T-cell (primary cell): Measurements from ENCODE around the gene CELF4. TPM values are rescaled to one million over a fixed set of nuclear protein-coding genes. Genes with fewer than 3 reads are reported as not detected.

ENCODE experiments used
- ATAC-seq, 4 experiments: fragments of 200-7000 bp in 3 of 4; fragments of 150-1000 bp in 1 of 4; cut with Tn5 transposase; replicated peaks in 1 of 4; 1 replicate in 3 of 4; 2 replicates in 1 of 4; pipeline ENCODE4 v1.10.0; 2021; ENCODE audit warnings: moderate library complexity in 3 of 4, mild to moderate bottlenecking in 2 of 4, moderate number of reproducible peaks in 1 of 4
- CTCF ChIA-PET, 2 donors: fragments of 300-600 bp; sonication (Branson Sonifier 250); formaldehyde crosslinking; loops; one replicate each; lab custom pipeline; 2022; ENCODE audit warnings: antibody characterized with exemption in 2 of 2; lab: Charles Lee
- POLR2A ChIA-PET, 2 donors: fragments of 300-600 bp; sonication (Branson Sonifier 250); formaldehyde crosslinking; loops; one replicate each; lab custom pipeline; 2022; ENCODE audit warnings: antibody characterized with exemption in 2 of 2; lab: Charles Lee
- DNase-seq, 35 experiments: peaks; one replicate each; pipeline versions ENCODE4 v3.0.0 to v3.0.0-alpha.2; 2013 to 2023
- H3K27ac ChIP-seq: one replicate; pipeline ENCODE4 v1.5.1; 2013; ENCODE audit warnings: low read length
- H3K27me3 ChIP-seq, 2 experiments: replicated peaks in 1 of 2; 1 replicate in 1 of 2; 2 replicates in 1 of 2; pipeline versions ENCODE4 v1.6.1 to v1.7.0; 2013; ENCODE audit warnings: low read length in 1 of 2, mixed read lengths in 1 of 2; ENCODE audit not compliant: control insufficient read depth in 2 of 2, insufficient read depth in 2 of 2; ENCODE audit errors: extremely low read depth in 1 of 2
- H3K36me3 ChIP-seq, 2 donors: 1 replicate in 1 of 2; 2 replicates in 1 of 2; pipeline versions ENCODE4 v1.6.1 to v1.7.0; 2013; ENCODE audit warnings: low read length in 1 of 2; ENCODE audit not compliant: control insufficient read depth in 2 of 2, insufficient read depth in 1 of 2; ENCODE audit errors: extremely low read depth in 1 of 2
- H3K4me1 ChIP-seq, 2 experiments: 1 replicate in 1 of 2; 2 replicates in 1 of 2; pipeline versions ENCODE4 v1.6.1 to v1.7.0; 2013; ENCODE audit warnings: low read length in 2 of 2, mixed read lengths in 1 of 2; ENCODE audit not compliant: insufficient read depth in 2 of 2, control insufficient read depth in 1 of 2; ENCODE audit errors: extremely low read depth in 1 of 2
- H3K4me3 ChIP-seq, 2 donors: 1 replicate in 1 of 2; 2 replicates in 1 of 2; pipeline versions ENCODE4 v1.5.1 to v1.7.0; 2013; ENCODE audit warnings: mild to moderate bottlenecking in 2 of 2, low read length in 1 of 2, moderate library complexity in 1 of 2; ENCODE audit not compliant: control insufficient read depth in 1 of 2; ENCODE audit errors: extremely low read depth in 1 of 2
- H3K9me3 ChIP-seq: 2 replicates; pipeline ENCODE4 v1.7.0; 2013
- H3K27ac Mint-ChIP-seq, 2 donors: one replicate each; pipeline ENCODE4 v1.8.0; 2020 to 2021; ENCODE audit warnings: mild to moderate bottlenecking in 2 of 2, mixed read lengths in 2 of 2
- H3K27me3 Mint-ChIP-seq, 2 donors: one replicate each; pipeline ENCODE4 v1.8.0; 2021 to 2022; ENCODE audit warnings: mixed read lengths in 2 of 2
- H3K36me3 Mint-ChIP-seq: one replicate; pipeline ENCODE4 v1.8.0; 2021; ENCODE audit warnings: mixed read lengths
- H3K4me1 Mint-ChIP-seq, 3 donors: one replicate each; pipeline ENCODE4 v1.8.0; 2020 to 2022; ENCODE audit warnings: mixed read lengths in 3 of 3, mild to moderate bottlenecking in 1 of 3
- H3K4me3 Mint-ChIP-seq, 3 donors: one replicate each; pipeline ENCODE4 v1.8.0; 2020 to 2022; ENCODE audit warnings: mild to moderate bottlenecking in 3 of 3, mixed read lengths in 3 of 3, moderate library complexity in 3 of 3
- H3K9me3 Mint-ChIP-seq, 3 donors: one replicate each; pipeline ENCODE4 v1.8.0; 2020 to 2022; ENCODE audit warnings: mixed read lengths in 3 of 3
- WGBS: methylation state at CpG from one replicate; pipeline ENCODE4 v1.1.5; 2013; ENCODE audit warnings: missing lambda C conversion rate; ENCODE audit not compliant: insufficient coverage; 5-methylcytosine and 5-hydroxymethylcytosine counted together
- total RNA-seq, 35 experiments: library from RNA in 6 of 35; stranded (reverse) in 6 of 35; fragments of 120-200 nt in 1 of 35; gene quantifications; one replicate each; pipeline versions ENCODE4 v1.2.1 to v1.2.4 and lab custom pipeline; 2013 to 2026

The CELF4 gene
- total RNA-seq, 5 donors from 2014 or later (not counting 1 experiment from before 2014, with no cell fraction given): not detected

DNA sequence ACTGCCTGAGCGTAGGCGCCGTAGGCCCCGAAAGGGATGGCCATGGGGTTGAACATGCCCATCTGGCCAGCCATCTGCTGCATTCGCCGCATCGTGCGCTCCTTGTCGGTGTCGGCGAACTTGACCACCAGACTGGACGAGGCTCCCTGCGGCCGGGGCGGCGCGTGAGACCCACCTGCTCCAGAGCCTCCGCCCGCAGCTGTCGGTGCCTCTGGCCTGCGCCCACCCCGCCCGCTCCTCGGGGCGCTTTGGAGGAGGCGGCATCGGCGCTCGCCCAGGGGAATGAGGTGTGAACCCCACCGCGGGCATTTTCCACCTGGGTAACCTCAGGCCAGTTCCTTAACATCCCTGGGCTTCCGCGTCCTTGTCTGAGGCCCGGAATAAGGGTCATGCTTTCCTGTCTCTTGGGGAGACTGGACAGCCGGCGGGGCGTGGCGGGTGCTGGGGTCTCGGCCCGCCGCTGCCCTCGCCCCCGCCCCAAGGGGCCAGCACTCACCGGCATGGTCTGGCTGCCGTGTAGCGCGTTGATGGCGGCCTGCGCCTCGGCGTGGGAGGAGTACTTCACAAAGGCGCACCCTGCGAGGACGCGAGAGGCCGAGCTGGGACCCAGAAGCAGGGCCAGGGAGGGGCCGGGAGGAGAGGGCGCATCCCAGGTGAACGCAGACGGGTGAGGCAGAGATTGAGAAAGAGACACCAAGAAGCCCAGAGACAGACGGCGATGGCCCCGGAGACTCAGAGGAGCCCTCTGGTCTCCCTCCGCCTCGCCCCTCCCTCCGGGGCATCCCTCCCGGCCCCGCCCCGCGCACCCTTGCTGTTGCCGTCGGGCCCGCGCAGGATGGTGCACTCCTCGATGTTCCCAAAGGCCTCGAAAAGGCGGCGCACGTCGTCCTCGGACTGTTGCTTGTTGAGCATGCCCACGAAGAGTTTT is 291.0 kb downstream of the CELF4 start:
- Histone ChIP-seq H3K4me1 (no peaks in the 10 kb centered on the region), H3K36me3 (no peaks in the 10 kb centered on the region), H3K9me3 (no peaks in the 10 kb centered on the region), H3K27me3 (peaks cover 0 to 52% of the 10 kb centered on the region in 2 experiments), H3K4me3 (no peak overlapping the region), H3K27ac (no peak overlapping the region)
- Mint-ChIP-seq H3K9me3 (peaks cover 3 to 9% (median 4%) of the 10 kb centered on the region in 3 donors), H3K4me3 (no peak overlapping the region), H3K27ac (no peak overlapping the region), H3K27me3 (peaks cover 30 to 34% of the 10 kb centered on the region in 2 donors), H3K4me1 (no peaks in the 10 kb centered on the region), H3K36me3 (no peaks in the 10 kb centered on the region)
- WGBS: 23% methylated on average over 79 of the region's 82 CpGs
- DNase-seq (no peak), ATAC-seq (no peak)
- CTCF ChIA-PET: no interaction called here
- POLR2A ChIA-PET: no interaction called here

DNA sequence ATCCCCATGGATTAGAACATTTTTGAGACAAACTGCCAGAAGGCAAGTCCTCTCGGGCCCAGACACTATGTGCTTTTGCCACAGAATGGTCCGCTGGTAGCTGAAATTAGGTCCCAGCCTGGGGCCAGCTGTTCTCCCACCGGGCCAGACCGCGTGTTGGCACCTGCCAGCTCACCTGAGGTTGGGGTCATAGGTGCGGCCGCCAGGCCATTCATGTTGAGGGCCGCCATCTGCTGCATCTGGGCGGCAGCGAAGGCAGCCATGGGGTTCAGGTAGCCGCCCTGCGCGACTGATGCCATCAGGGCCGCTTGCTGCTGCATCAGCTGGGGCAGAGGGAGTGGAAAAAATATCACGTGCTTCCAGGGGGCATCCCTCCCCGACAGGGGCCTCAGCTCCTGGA is 292.8 kb downstream of the CELF4 start:
- no peaks in the 10 kb centered on the region for H3K36me3 Mint-ChIP-seq
- H3K4me3 ChIP-seq: no peak overlapping the region
- no peaks in the 10 kb centered on the region for H3K9me3 ChIP-seq
- H3K27me3 Mint-ChIP-seq: peaks cover 24 to 27% of the 10 kb centered on the region in 2 donors
- no peaks in the 10 kb centered on the region for H3K4me1 Mint-ChIP-seq
- peaks cover 0 to 43% of the 10 kb centered on the region in 2 experiments for H3K27me3 ChIP-seq
- ATAC-seq: no peak
- ChIA-PET POLR2A (no interaction called here), CTCF (no interaction called here)
- no peaks in the 10 kb centered on the region for H3K4me1 ChIP-seq
- no peak overlapping the region for H3K4me3 Mint-ChIP-seq
- no peak overlapping the region for H3K27ac ChIP-seq
- 77% methylated on average over 14 of the region's 16 CpGs for WGBS
- no peak for DNase-seq
- H3K36me3 ChIP-seq: no peaks in the 10 kb centered on the region
- no peak overlapping the region for H3K27ac Mint-ChIP-seq
- H3K9me3 Mint-ChIP-seq: peaks cover 3 to 9% (median 4%) of the 10 kb centered on the region in 3 donors

DNA sequence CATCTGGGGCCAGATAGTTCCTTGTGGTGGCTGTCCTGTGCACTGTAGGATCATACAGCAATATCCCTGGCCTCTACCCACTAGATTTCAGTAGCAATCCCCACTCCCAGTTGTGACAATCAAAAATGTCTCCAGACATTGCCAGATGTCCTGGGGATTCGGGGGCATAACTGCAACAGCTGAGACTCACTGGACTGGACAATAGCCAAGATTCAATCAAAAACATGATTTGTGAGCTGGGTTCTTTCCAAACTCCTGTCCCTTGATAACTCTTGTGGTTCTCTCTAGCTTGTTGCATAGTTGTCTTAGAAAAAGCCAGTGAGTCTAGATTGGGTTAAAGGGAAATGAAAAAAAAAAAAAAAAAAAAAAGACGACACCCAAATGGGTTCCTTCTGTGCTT is 293.4 kb downstream of the CELF4 start:
- 20% methylated on average over 1 of the region's 2 CpGs for WGBS
- Mint-ChIP-seq H3K36me3 (no peaks in the 10 kb centered on the region), H3K4me1 (no peaks in the 10 kb centered on the region), H3K27me3 (peaks cover 24% of the 10 kb centered on the region in 2 donors), H3K4me3 (no peak overlapping the region), H3K27ac (no peak overlapping the region), H3K9me3 (peaks cover 3 to 9% (median 4%) of the 10 kb centered on the region in 3 donors)
- no peak overlapping the region for H3K4me3 ChIP-seq
- ChIA-PET CTCF (no interaction called here), POLR2A (no interaction called here)
- no peak for DNase-seq
- H3K9me3 ChIP-seq: no peaks in the 10 kb centered on the region
- no peak for ATAC-seq
- peaks cover 0 to 42% of the 10 kb centered on the region in 2 experiments for H3K27me3 ChIP-seq
- H3K4me1 ChIP-seq: no peaks in the 10 kb centered on the region
- H3K27ac ChIP-seq: no peak overlapping the region
- H3K36me3 ChIP-seq: no peaks in the 10 kb centered on the region

DNA sequence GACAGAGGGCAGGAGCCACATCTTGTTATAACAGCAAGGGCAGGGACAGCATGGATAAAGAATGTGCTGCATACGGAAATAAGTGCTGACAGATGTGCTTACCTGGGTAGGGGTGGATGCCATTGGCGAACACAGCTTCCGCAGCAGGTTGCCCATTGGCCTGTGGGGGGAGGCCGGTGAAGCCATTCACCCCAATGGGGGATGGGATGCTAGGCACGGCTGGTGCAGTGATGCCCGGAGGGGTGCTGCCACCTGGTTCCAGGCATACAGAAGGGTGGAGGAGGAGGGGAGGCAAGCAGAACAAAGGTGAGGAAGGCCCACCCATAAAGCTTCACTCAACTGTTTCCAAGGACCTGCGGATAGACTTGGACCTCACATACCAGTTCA is 294.9 kb downstream of the CELF4 start:
- ChIA-PET POLR2A (no interaction called here), CTCF (no interaction called here)
- DNase-seq: no peak
- H3K27me3 Mint-ChIP-seq: peaks cover 16 to 19% of the 10 kb centered on the region in 2 donors
- WGBS: 93% methylated on average over 5 of the region's 7 CpGs
- no peak overlapping the region for H3K4me3 ChIP-seq
- H3K9me3 Mint-ChIP-seq: peaks cover 3 to 9% (median 4%) of the 10 kb centered on the region in 3 donors
- H3K27ac ChIP-seq: no peak overlapping the region
- peaks cover 0 to 39% of the 10 kb centered on the region in 2 experiments for H3K27me3 ChIP-seq
- H3K27ac Mint-ChIP-seq: no peak overlapping the region
- no peaks in the 10 kb centered on the region for H3K4me1 Mint-ChIP-seq
- no peak overlapping the region for H3K4me3 Mint-ChIP-seq
- no peaks in the 10 kb centered on the region for H3K9me3 ChIP-seq
- no peak for ATAC-seq
- no peaks in the 10 kb centered on the region for H3K36me3 ChIP-seq
- H3K36me3 Mint-ChIP-seq: no peaks in the 10 kb centered on the region
- H3K4me1 ChIP-seq: no peaks in the 10 kb centered on the region

DNA sequence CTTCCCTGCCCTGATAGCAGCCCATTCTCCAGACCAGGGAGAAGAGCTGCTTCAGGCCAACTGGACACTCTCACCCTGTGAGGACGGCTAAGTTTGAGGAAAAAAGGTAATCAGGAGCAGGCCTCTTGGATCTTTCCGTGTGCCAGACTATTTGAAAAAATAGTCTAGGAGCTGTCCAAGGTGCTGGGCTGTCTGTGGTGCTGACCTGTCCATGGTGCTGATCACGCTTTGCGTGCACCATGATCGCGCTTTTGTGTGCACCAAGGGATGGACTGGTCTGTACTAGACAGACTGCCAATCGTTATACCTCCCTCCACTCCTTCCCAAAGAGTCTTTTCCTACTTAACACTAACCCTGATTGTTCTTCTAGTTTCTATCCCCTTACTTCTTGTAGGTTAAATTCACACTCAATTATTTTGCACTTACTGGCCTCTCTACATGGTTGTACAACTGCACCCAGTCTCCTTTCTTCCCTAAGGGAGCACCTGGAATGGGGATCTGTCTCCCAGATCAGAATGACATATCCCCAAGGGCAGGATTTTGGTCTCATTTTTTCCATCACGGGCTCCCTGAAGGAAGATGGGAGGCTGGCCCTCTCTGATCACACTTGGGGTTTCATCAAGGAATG is 295.4 kb downstream of the CELF4 start:
- no peaks in the 10 kb centered on the region for H3K9me3 ChIP-seq
- POLR2A ChIA-PET: no interaction called here
- CTCF ChIA-PET: no interaction called here
- 19% methylated on average over 7 of the region's 8 CpGs for WGBS
- ATAC-seq: no peak
- no peaks in the 10 kb centered on the region for H3K36me3 ChIP-seq
- Mint-ChIP-seq H3K4me1 (no peaks in the 10 kb centered on the region), H3K27me3 (peaks cover 13 to 16% of the 10 kb centered on the region in 2 donors), H3K4me3 (no peak overlapping the region), H3K36me3 (no peaks in the 10 kb centered on the region), H3K9me3 (peaks cover 3 to 9% (median 5%) of the 10 kb centered on the region in 3 donors), H3K27ac (no peak overlapping the region)
- peaks cover 0 to 35% of the 10 kb centered on the region in 2 experiments for H3K27me3 ChIP-seq
- peak in 7 of 35 experiments; percentile 1 to 42 (median 3) for DNase-seq
- no peak overlapping the region for H3K27ac ChIP-seq
- H3K4me3 ChIP-seq: no peak overlapping the region
- no peaks in the 10 kb centered on the region for H3K4me1 ChIP-seq

DNA sequence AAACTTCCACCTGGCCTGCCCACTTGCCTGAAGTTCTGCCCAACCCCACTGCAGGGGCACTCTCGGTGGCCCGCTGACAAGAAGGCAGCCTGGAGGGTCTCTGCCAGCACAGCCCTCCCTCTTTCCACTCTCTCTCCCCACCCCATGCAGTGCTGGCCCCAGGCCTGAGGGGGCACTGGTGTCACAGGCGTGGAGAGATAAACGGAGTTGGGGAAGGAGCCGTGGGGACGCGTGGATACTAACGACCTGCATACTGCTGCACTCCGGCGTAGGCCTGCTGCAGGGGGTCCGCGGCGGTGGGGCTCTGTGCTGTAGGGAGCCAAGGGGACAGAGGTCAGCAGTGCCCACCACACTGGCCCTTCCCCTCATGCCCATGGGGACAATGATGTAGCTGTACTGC is 299.3 kb downstream of the CELF4 start:
- H3K27ac Mint-ChIP-seq: no peak overlapping the region
- no peaks in the 10 kb centered on the region for H3K4me1 Mint-ChIP-seq
- Histone ChIP-seq H3K27ac (no peak overlapping the region), H3K9me3 (no peaks in the 10 kb centered on the region), H3K4me1 (no peaks in the 10 kb centered on the region), H3K4me3 (no peak overlapping the region), H3K36me3 (no peaks in the 10 kb centered on the region), H3K27me3 (peaks cover 0 to 24% of the 10 kb centered on the region in 2 experiments)
- no peak for DNase-seq
- WGBS: 29% methylated on average over 12 of the region's 13 CpGs
- no peak for ATAC-seq
- H3K9me3 Mint-ChIP-seq: peaks cover 3 to 9% (median 8%) of the 10 kb centered on the region in 3 donors
- H3K4me3 Mint-ChIP-seq: no peak overlapping the region
- H3K27me3 Mint-ChIP-seq: peaks cover 4 to 7% of the 10 kb centered on the region in 2 donors
- ChIA-PET POLR2A (no interaction called here), CTCF (interaction anchor here in 1 of 2 donors (0.6 kb wide), 1 partner anchor 51 kb away, joined by 4 read pairs; no protein-coding TSS in a partner anchor)
- no peaks in the 10 kb centered on the region for H3K36me3 Mint-ChIP-seq
